Endothelial cell of umbilical vein (primary cell): ENCODE data around the gene MMP11. TPM values are rescaled to one million over a fixed set of nuclear protein-coding genes. Genes with fewer than 3 reads are reported as not detected.

Experiments used
- BruUV-seq: library from RNA; stranded (reverse); fragments of 400-500 nt; replicated peaks from 2 replicates; lab custom pipeline; 2021; lab: Mats Ljungman, UMichigan
- CTCF ChIA-PET: fragments of 300-600, 350-600 bp; sonication (Branson Sonifier 250); formaldehyde crosslinking; loops from one replicate; lab custom pipeline; 2021; ENCODE audit warnings: antibody characterized with exemption, inconsistent platforms; lab: Charles Lee
- POLR2A ChIA-PET: fragments of 300-600, 350-600 bp; sonication (Branson Sonifier 250); formaldehyde crosslinking; loops from one replicate; lab custom pipeline; 2021; ENCODE audit warnings: antibody characterized with exemption, inconsistent platforms; lab: Charles Lee
- DNase-seq: peaks from one replicate; pipeline ENCODE4 v3.0.0-alpha.2; 2011; ENCODE audit warnings: low read depth, low spot score
- FAIRE-seq: peaks from 2 replicates; lab custom pipeline; 2011; peaks lifted over from hg19 to GRCh38; lab: Jason Lieb, UNC
- H2AFZ ChIP-seq: 2 replicates; pipeline ENCODE4 v1.6.0; 2012; ENCODE audit warnings: low read depth, low read length, control low read depth, inconsistent platforms
- H3K27ac ChIP-seq: 2 replicates; pipeline ENCODE4 v1.5.1; 2011; ENCODE audit warnings: low read depth, mild to moderate bottlenecking, control low read depth, low read length, moderate library complexity; ENCODE audit not compliant: insufficient read depth
- H3K27me3 ChIP-seq, 2 experiments: 2 replicates each; pipeline versions ENCODE4 v1.6.0 to v1.6.1; 2011; ENCODE audit warnings: low read length in 2 of 2, mixed read lengths in 1 of 2; ENCODE audit not compliant: control insufficient read depth in 2 of 2, insufficient read depth in 2 of 2
- H3K36me3 ChIP-seq, 2 experiments: 2 replicates in 1 of 2; 3 replicates in 1 of 2; pipeline ENCODE4 v1.5.1; 2011; ENCODE audit warnings: low read length in 2 of 2, mild to moderate bottlenecking in 1 of 2, moderate library complexity in 1 of 2; ENCODE audit not compliant: control insufficient read depth in 2 of 2, insufficient read depth in 2 of 2; ENCODE audit errors: extremely low read depth in 1 of 2
- H3K4me1 ChIP-seq: 3 replicates; pipeline ENCODE4 v1.5.1; 2011; ENCODE audit warnings: mild to moderate bottlenecking, low read length; ENCODE audit not compliant: control insufficient read depth, insufficient read depth; ENCODE audit errors: extremely low read depth
- H3K4me2 ChIP-seq: 2 replicates; pipeline ENCODE4 v1.6.1; 2011; ENCODE audit warnings: low read length, control low read depth, mixed read lengths; ENCODE audit not compliant: insufficient read depth
- H3K4me3 ChIP-seq, 3 experiments: fragments of 200-600 bp in 1 of 3; sonication (generic), shearing (Covaris generic) in 1 of 3; replicated peaks in 1 of 3; 2 replicates each; pipeline ENCODE4 v1.5.1; 2011 to 2016; ENCODE audit warnings: control low read depth in 3 of 3, low read length in 3 of 3, mild to moderate bottlenecking in 2 of 3, inconsistent platforms in 1 of 3, low read depth in 1 of 3, moderate library complexity in 1 of 3; ENCODE audit not compliant: insufficient read depth in 1 of 3
- H3K79me2 ChIP-seq: 2 replicates; pipeline ENCODE4 v1.6.0; 2012; ENCODE audit warnings: low read length, inconsistent platforms; ENCODE audit not compliant: control insufficient read depth, insufficient read depth
- H3K9ac ChIP-seq: replicated peaks from 2 replicates; pipeline ENCODE3; 2011; ENCODE audit warnings: low read length, control low read depth; ENCODE audit not compliant: insufficient read depth; ENCODE audit errors: extremely low read depth
- H3K9me1 ChIP-seq: replicated peaks from 3 replicates; pipeline ENCODE4 v1.6.0; 2011; ENCODE audit warnings: mild to moderate bottlenecking, low read length; ENCODE audit not compliant: control insufficient read depth, insufficient read depth; ENCODE audit errors: extremely low read depth
- H3K9me3 ChIP-seq: replicated peaks from 2 replicates; pipeline ENCODE4 v1.5.1; 2012; ENCODE audit warnings: low read length, inconsistent platforms; ENCODE audit not compliant: control insufficient read depth, insufficient read depth
- H4K20me1 ChIP-seq: replicated peaks from 2 replicates; pipeline ENCODE3; 2011; ENCODE audit warnings: mild to moderate bottlenecking, low read length; ENCODE audit not compliant: control insufficient read depth, insufficient read depth; ENCODE audit errors: extremely low read depth
- EZH2 ChIP-seq: IDR thresholded peaks from 2 replicates; pipeline ENCODE4 v1.6.1; 2012; ENCODE audit warnings: borderline replicate concordance, low read depth, mild to moderate bottlenecking, moderate library complexity, low read length, inconsistent platforms; ENCODE audit not compliant: severe bottlenecking
- FOS ChIP-seq: IDR thresholded peaks from 2 replicates; pipeline ENCODE4 v1.6.1; 2011; ENCODE audit warnings: mild to moderate bottlenecking, low read length, moderate library complexity, borderline replicate concordance; ENCODE audit not compliant: insufficient read depth
- GATA2 ChIP-seq: IDR thresholded peaks from 2 replicates; pipeline ENCODE4 v1.7.0; 2011; ENCODE audit warnings: low read depth, mild to moderate bottlenecking, moderate library complexity, mixed read lengths, low read length; ENCODE audit not compliant: insufficient read length, insufficient read depth
- JUN ChIP-seq: IDR thresholded peaks from 2 replicates; pipeline ENCODE4 v1.6.1; 2011; ENCODE audit warnings: borderline replicate concordance, low read depth; ENCODE audit not compliant: insufficient read length, insufficient read depth
- MYC ChIP-seq: IDR thresholded peaks from one replicate; pipeline ENCODE4 v1.6.1; 2011; ENCODE audit warnings: mild to moderate bottlenecking, low read depth, low read length
- POLR2A ChIP-seq: IDR thresholded peaks from 2 replicates; pipeline ENCODE4 v1.6.1; 2012; ENCODE audit warnings: low read depth, mild to moderate bottlenecking, control low read depth, low read length
- POLR2AphosphoS5 ChIP-seq: IDR thresholded peaks from 2 replicates; pipeline ENCODE4 v1.6.1; 2012; ENCODE audit warnings: low read depth, mild to moderate bottlenecking, control low read depth, low read length, moderate library complexity; ENCODE audit not compliant: insufficient read depth
- dilution Hi-C: fragments of 300-500 bp; cut with MboI; formaldehyde crosslinking; loops from one replicate; pipeline ENCODE4 v1.15.0; 2019; ENCODE audit warnings: low sequenced_read_pairs; ENCODE audit not compliant: extremely low pct_ligation_motif_present
- intact Hi-C: fragments of 100-400 bp; cut with micrococcal nuclease; formaldehyde crosslinking; loops from one replicate; pipeline ENCODE4 v1.10.0; 2022
- polyA plus RNA-seq, 4 experiments: library from polyadenylated mRNA; depleted of rRNA in 3 of 4; stranded (reverse) in 3 of 4; unstranded in 1 of 4; fragments of >200 nt; gene quantifications; 2 replicates each; pipeline versions ENCODE4 v1.2.1 to v1.2.3, GENCODE V29; 2011 to 2012; ENCODE audit warnings: missing spikeins in 1 of 4
- total RNA-seq: library from RNA; stranded (reverse); gene quantifications from 2 replicates; pipeline ENCODE4 v1.2.3, GENCODE V29; 2021
- TF ChIP-seq, protein P1 (sequence below): IDR thresholded peaks from 2 replicates; pipeline ENCODE4 v1.6.1; 2011; ENCODE audit not compliant: insufficient read depth, insufficient read length
- TF ChIP-seq, protein P2 (sequence below), 2 donors: IDR thresholded peaks; 1 replicate in 1 of 2; 2 replicates in 1 of 2; pipeline ENCODE4 v1.5.1; 2011; ENCODE audit warnings: low read length in 2 of 2, mild to moderate bottlenecking in 2 of 2, moderate library complexity in 2 of 2, control low read depth in 1 of 2, inconsistent platforms in 1 of 2, low read depth in 1 of 2; ENCODE audit not compliant: insufficient read depth in 1 of 2; ENCODE audit errors: extremely low read depth in 1 of 2

The MMP11 gene
- total and polyA plus RNA-seq, 2 donors (not counting 3 experiments of a cell fraction or from before 2014, with no cell fraction given): 10.3 to 16.9 TPM

DNA sequence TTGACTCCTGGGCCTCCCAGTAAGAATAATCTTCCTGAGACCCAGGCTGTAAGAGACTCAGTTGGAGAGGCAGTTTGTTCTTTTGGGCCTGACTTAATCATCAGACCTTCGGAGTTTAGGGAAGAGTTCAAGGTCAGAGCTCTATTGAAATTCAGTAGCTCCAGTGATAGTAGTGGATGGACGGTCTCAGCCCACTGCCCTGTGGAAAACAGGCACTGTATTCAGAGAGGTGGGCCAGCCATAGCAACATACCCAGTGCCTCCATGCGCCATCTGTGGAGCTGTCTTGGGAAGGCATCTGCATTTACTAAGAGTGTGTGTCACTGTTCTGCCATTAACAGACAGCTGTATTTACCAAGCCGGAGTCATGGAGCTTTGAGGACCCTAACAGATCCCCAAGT lies 17.0 kb downstream of the MMP11 start:
- H3K27ac ChIP-seq: no peak overlapping the region
- DNase-seq (no peak), FAIRE-seq (no peak)
- no peaks in the 10 kb centered on the region for H3K9me1 ChIP-seq
- ChIA-PET POLR2A (no interaction called here), CTCF (interaction anchor here (0.8 to 1.6 kb wide), 6 partner anchors 10 to 60 kb away, joined by 3 to 10 read pairs (median 4); partner anchors contain the start of gene MMP11)
- peaks cover 2% of the 10 kb centered on the region for H4K20me1 ChIP-seq
- H3K9me3 ChIP-seq: no peaks in the 10 kb centered on the region
- H2AFZ ChIP-seq: no peak overlapping the region
- no peak overlapping the region for H3K9ac ChIP-seq
- dilution Hi-C loops: no loop called here
- BruUV-seq: no TSS peak
- H3K79me2 ChIP-seq: peaks cover 57% of the 10 kb centered on the region
- intact Hi-C loops: loop anchor here (5.0 kb wide), 1 partner anchor 48 kb away; the partner anchor contains the start of gene DERL3
- no peaks in the 10 kb centered on the region for H3K27me3 ChIP-seq
- TF ChIP-seq MYC (no peak), POLR2A (no peak), FOS (no peak), EZH2 (no peak), GATA2 (no peak), JUN (no peak), POLR2AphosphoS5 (no peak)
- TF ChIP-seq, protein P1, sequence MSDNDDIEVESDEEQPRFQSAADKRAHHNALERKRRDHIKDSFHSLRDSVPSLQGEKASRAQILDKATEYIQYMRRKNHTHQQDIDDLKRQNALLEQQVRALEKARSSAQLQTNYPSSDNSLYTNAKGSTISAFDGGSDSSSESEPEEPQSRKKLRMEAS: no peak
- TF ChIP-seq, protein P2, sequence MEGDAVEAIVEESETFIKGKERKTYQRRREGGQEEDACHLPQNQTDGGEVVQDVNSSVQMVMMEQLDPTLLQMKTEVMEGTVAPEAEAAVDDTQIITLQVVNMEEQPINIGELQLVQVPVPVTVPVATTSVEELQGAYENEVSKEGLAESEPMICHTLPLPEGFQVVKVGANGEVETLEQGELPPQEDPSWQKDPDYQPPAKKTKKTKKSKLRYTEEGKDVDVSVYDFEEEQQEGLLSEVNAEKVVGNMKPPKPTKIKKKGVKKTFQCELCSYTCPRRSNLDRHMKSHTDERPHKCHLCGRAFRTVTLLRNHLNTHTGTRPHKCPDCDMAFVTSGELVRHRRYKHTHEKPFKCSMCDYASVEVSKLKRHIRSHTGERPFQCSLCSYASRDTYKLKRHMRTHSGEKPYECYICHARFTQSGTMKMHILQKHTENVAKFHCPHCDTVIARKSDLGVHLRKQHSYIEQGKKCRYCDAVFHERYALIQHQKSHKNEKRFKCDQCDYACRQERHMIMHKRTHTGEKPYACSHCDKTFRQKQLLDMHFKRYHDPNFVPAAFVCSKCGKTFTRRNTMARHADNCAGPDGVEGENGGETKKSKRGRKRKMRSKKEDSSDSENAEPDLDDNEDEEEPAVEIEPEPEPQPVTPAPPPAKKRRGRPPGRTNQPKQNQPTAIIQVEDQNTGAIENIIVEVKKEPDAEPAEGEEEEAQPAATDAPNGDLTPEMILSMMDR (IDR thresholded peaks at IDR 0.05; ENCODE audit: extremely low read depth in 1 of 2, insufficient read depth in 1 of 2, low read depth in 1 of 2, low read length in 2 of 2): no peak
- peaks cover 13% of the 10 kb centered on the region for H3K4me1 ChIP-seq
- no peak overlapping the region for H3K4me3 ChIP-seq
- peaks cover 0 to 18% of the 10 kb centered on the region in 2 experiments for H3K36me3 ChIP-seq
- H3K4me2 ChIP-seq: no peak overlapping the region
